PFSK-1 (cell line): ENCODE data around the gene NDRG4.

Experiments
- FOXP2 ChIP-seq: optimal IDR thresholded peaks from 2 replicates; pipeline ENCODE3; 2011; ENCODE audit warnings: borderline replicate concordance, control low read depth, inconsistent platforms; ENCODE audit not compliant: insufficient read depth; ENCODE audit errors: extremely low read length, extremely low read depth
- POLR2AphosphoS5 ChIP-seq: IDR thresholded peaks from 2 replicates; pipeline ENCODE4 v1.6.1; 2012; ENCODE audit warnings: low read depth, mild to moderate bottlenecking, control low read depth, low read length, moderate library complexity
- REST ChIP-seq, 2 experiments: IDR thresholded peaks; 2 replicates each; pipeline versions ENCODE4 v1.6.1 to v1.8.0; 2011 to 2012; ENCODE audit warnings: low read depth in 2 of 2, low read length in 2 of 2, control low read depth in 1 of 2, inconsistent platforms in 1 of 2, mild to moderate bottlenecking in 1 of 2, moderate library complexity in 1 of 2; ENCODE audit not compliant: insufficient read depth in 1 of 2
- SIN3A ChIP-seq: IDR thresholded peaks from 2 replicates; pipeline ENCODE4 v1.6.1; 2012; ENCODE audit warnings: mild to moderate bottlenecking, low read length, moderate library complexity, borderline replicate concordance; ENCODE audit not compliant: insufficient read depth
- TAF1 ChIP-seq: IDR thresholded peaks from 2 replicates; pipeline ENCODE4 v1.6.1; 2012; ENCODE audit warnings: low read length, control low read depth, borderline replicate concordance; ENCODE audit not compliant: insufficient read depth

Gene NDRG4

GRCh38 chr16:58492735-58493134 is 7.2 kb upstream of the NDRG4 start:
- no peak for TF ChIP-seq REST (IDR thresholded peaks at IDR 0.05; ENCODE audit: insufficient read depth in 1 of 2, low read depth in 2 of 2, low read length in 2 of 2)
- TF ChIP-seq TAF1: no peak
- TF ChIP-seq SIN3A: no peak

- no peak for TF ChIP-seq REST (IDR thresholded peaks at IDR 0.05; ENCODE audit: insufficient read depth in 1 of 2, low read depth in 2 of 2, low read length in 2 of 2)
- TF ChIP-seq FOXP2: no peak
- no peak for TF ChIP-seq POLR2AphosphoS5
- TF ChIP-seq TAF1: no peak
- no peak for TF ChIP-seq SIN3A
Measured at GRCh38 chr16:58493756-58494431, 6.0 kb upstream of the NDRG4 start.

GRCh38 chr16:58494981-58495520 is 4.9 kb upstream of the NDRG4 start:
- TF ChIP-seq SIN3A: no peak
- TF ChIP-seq FOXP2: no peak
- TF ChIP-seq TAF1: no peak
- no peak for TF ChIP-seq POLR2AphosphoS5
- no peak for TF ChIP-seq REST (IDR thresholded peaks at IDR 0.05; ENCODE audit: insufficient read depth in 1 of 2, low read depth in 2 of 2, low read length in 2 of 2)

- TF ChIP-seq SIN3A: no peak
- no peak for TF ChIP-seq FOXP2
- no peak for TF ChIP-seq REST (IDR thresholded peaks at IDR 0.05; ENCODE audit: insufficient read depth in 1 of 2, low read depth in 2 of 2, low read length in 2 of 2)
- TF ChIP-seq POLR2AphosphoS5: no peak
Measured at GRCh38 chr16:58495521-58496331, 4.2 kb upstream of the NDRG4 start.
